ENCODE measurements around the gene CORO7. TPM values are rescaled to one million over a fixed set of nuclear protein-coding genes. Genes with fewer than 3 reads are reported as not detected.

CORO7 gene
- total and polyA plus RNA-seq, 2 donors (not counting 1 experiment from before 2014, with no cell fraction given), result 117 to 230 TPM

- ATAC-seq (ENCODE audit: low read depth) (no peak), DNase-seq (no peak)
- Mint-ChIP-seq H3K27ac (no peak overlapping the region), H3K4me3 (no peak overlapping the region), H3K4me1 (peaks cover 12% of the 10 kb centered on the region), H3K27me3 (no peaks in the 10 kb centered on the region), H3K9me3 (ENCODE audit: insufficient read depth) (no peaks in the 10 kb centered on the region)
- no peak overlapping the region for H2AFZ ChIP-seq (ENCODE audit: insufficient read depth, low read depth, low read length, poor library complexity, severe bottlenecking)
- peaks cover 0 to 3% (median 0%) of the 10 kb centered on the region in 3 donors for H3K9me3 ChIP-seq (ENCODE audit: control extremely low read depth in 1 of 3, control insufficient read depth in 2 of 3, insufficient read depth in 1 of 3, low read length in 2 of 3)
- no peak overlapping the region for H3K9ac ChIP-seq (ENCODE audit: low read length)
- no peak overlapping the region for H3K4me3 ChIP-seq (ENCODE audit: control extremely low read depth in 1 of 5, extremely low read depth in 1 of 5, insufficient read depth in 1 of 5, low read depth in 2 of 5, low read length in 4 of 5)
- no peak overlapping the region for H3K27ac ChIP-seq (ENCODE audit: low read length in 2 of 2)
- intact Hi-C loops (cut with micrococcal nuclease), result loop anchor here (1.0 kb wide), 2 partner anchors 42 to 188 kb away; no protein-coding TSS in a partner anchor
- ChIA-PET POLR2A (interaction anchor here (1.2 kb wide), 1 partner anchor 42 kb away, joined by 3 read pairs; no protein-coding TSS in a partner anchor), CTCF (interaction anchor here (0.8 to 5.6 kb wide), 16 partner anchors 9 to 732 kb away, joined by 3 to 112 read pairs (median 4); no protein-coding TSS in a partner anchor)
- TF ChIP-seq CTCF (IDR thresholded peaks at IDR 0.05), result no peak
- TF ChIP-seq EZH2 (IDR thresholded peaks at IDR 0.05; ENCODE audit: borderline replicate concordance, insufficient read depth, low read depth, low read length, poor library complexity, severe bottlenecking), result no peak
- no peak overlapping the region for H3K4me2 ChIP-seq (replicated peaks; ENCODE audit: low read depth, low read length, poor library complexity, severe bottlenecking)
- H3K4me1 ChIP-seq (ENCODE audit: control insufficient read depth in 2 of 2, insufficient read depth in 2 of 2, low read length in 2 of 2), result peaks cover 2 to 27% of the 10 kb centered on the region in 2 donors
- H4K20me1 ChIP-seq (ENCODE audit: control insufficient read depth, insufficient read depth, low read length, poor library complexity, severe bottlenecking), result peaks cover 40% of the 10 kb centered on the region
- 100% methylated on average over 3 of the region's 3 CpGs for WGBS (ENCODE audit: insufficient coverage)
- H3K27me3 ChIP-seq (replicated peaks in 1 of 4; ENCODE audit: control extremely low read depth in 1 of 4, control insufficient read depth in 3 of 4, insufficient read depth in 4 of 4, low read length in 3 of 4), result no peaks in the 10 kb centered on the region
- H3K79me2 ChIP-seq (ENCODE audit: control insufficient read depth, insufficient read depth, low read length), result no peaks in the 10 kb centered on the region
- H3K36me3 ChIP-seq (replicated peaks in 1 of 2; ENCODE audit: control extremely low read depth in 1 of 2, control insufficient read depth in 1 of 2, extremely low read depth in 1 of 2, insufficient read depth in 2 of 2, low read length in 1 of 2), result peaks cover 1 to 71% of the 10 kb centered on the region in 2 experiments
Observed at GRCh38 chr16:4359914-4360313, 56.5 kb downstream of the CORO7 start.

GRCh38 chr16:4358831-4359561 is 57.4 kb downstream of the CORO7 start:
- POLR2A ChIA-PET, result interaction anchor here (1.2 kb wide), 1 partner anchor 43 kb away, joined by 3 read pairs; no protein-coding TSS in a partner anchor
- no peaks in the 10 kb centered on the region for H3K27me3 Mint-ChIP-seq
- intact Hi-C loops (cut with micrococcal nuclease), result loop anchor here (1.0 kb wide), 2 partner anchors 43 to 189 kb away; no protein-coding TSS in a partner anchor
- peaks cover 6% of the 10 kb centered on the region for H3K4me1 Mint-ChIP-seq
- peaks cover 0 to 18% of the 10 kb centered on the region in 2 donors for H3K4me1 ChIP-seq (ENCODE audit: control insufficient read depth in 2 of 2, insufficient read depth in 2 of 2, low read length in 2 of 2)
- CTCF ChIA-PET, result interaction anchor here (0.6 to 5.6 kb wide), 20 partner anchors 9 to 733 kb away, joined by 3 to 112 read pairs (median 4); no protein-coding TSS in a partner anchor
- no peak overlapping the region for H3K27ac ChIP-seq (ENCODE audit: low read length in 2 of 2)
- no peak overlapping the region for H3K27ac Mint-ChIP-seq
- no peaks in the 10 kb centered on the region for H3K9me3 Mint-ChIP-seq (ENCODE audit: insufficient read depth)
- TF ChIP-seq CTCF (IDR thresholded peaks at IDR 0.05) (peak; percentile 95), EZH2 (IDR thresholded peaks at IDR 0.05; ENCODE audit: borderline replicate concordance, insufficient read depth, low read depth, low read length, poor library complexity, severe bottlenecking) (no peak)
- H3K79me2 ChIP-seq (ENCODE audit: control insufficient read depth, insufficient read depth, low read length), result no peaks in the 10 kb centered on the region
- H3K9ac ChIP-seq (ENCODE audit: low read length), result no peak overlapping the region
- peaks cover 1 to 67% of the 10 kb centered on the region in 2 experiments for H3K36me3 ChIP-seq (replicated peaks in 1 of 2; ENCODE audit: control extremely low read depth in 1 of 2, control insufficient read depth in 1 of 2, extremely low read depth in 1 of 2, insufficient read depth in 2 of 2, low read length in 1 of 2)
- DNase-seq, result peak; percentile 73
- ATAC-seq (ENCODE audit: low read depth), result peak; percentile 77
- H4K20me1 ChIP-seq (ENCODE audit: control insufficient read depth, insufficient read depth, low read length, poor library complexity, severe bottlenecking), result peaks cover 40% of the 10 kb centered on the region
- no peak overlapping the region for H3K4me3 ChIP-seq (ENCODE audit: control extremely low read depth in 1 of 5, extremely low read depth in 1 of 5, insufficient read depth in 1 of 5, low read depth in 2 of 5, low read length in 4 of 5)
- H2AFZ ChIP-seq (ENCODE audit: insufficient read depth, low read depth, low read length, poor library complexity, severe bottlenecking), result no peak overlapping the region
- H3K27me3 ChIP-seq (replicated peaks in 1 of 4; ENCODE audit: control extremely low read depth in 1 of 4, control insufficient read depth in 3 of 4, insufficient read depth in 4 of 4, low read length in 3 of 4), result no peaks in the 10 kb centered on the region
- WGBS (ENCODE audit: insufficient coverage), result 76% methylated on average over 12 of the region's 19 CpGs
- peaks cover 0 to 3% (median 0%) of the 10 kb centered on the region in 3 donors for H3K9me3 ChIP-seq (ENCODE audit: control extremely low read depth in 1 of 3, control insufficient read depth in 2 of 3, insufficient read depth in 1 of 3, low read length in 2 of 3)
- no peak overlapping the region for H3K4me3 Mint-ChIP-seq
- no peak overlapping the region for H3K4me2 ChIP-seq (replicated peaks; ENCODE audit: low read depth, low read length, poor library complexity, severe bottlenecking)
